Measurements from ENCODE around the gene METRNL.

Gene METRNL

DNA sequence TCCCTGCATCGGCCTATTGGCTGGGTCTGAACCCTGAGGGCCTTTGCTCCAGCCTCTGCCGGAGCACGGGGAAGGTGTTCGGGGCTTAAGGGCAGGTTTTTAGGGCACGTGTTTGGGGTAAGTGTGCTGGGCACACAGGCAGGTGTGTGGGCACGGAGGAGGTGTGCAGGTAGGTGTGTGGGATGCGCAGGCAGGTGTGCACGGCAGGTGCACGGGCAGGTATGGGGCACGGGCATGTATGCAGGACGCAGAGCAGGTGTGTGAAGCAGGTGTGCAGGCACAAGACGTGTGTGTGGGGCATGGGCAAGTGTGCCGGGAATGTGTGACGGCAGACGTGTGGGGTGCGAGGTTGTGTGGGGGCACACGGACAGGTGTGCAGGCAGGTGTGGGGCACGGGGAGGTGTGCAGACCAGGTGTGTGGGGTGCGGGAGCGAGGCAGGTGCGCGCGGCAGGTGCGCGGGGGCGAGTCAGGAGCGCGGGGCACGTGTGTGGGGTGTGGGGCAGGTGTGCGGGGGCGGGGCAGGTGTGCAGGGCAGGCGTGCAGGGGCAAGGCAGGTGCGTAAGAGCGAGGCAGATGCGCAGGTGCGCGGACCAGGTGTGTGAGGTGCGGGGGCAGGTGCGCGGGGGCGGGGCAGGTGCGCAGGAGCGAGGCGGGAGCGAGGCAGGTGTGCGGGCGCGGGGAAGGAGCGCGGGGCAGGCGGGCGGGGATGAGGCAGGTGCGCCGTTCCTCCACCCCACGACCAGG is 28.6 kb upstream of the METRNL start:
- H3K27me3 ChIP-seq (ENCODE audit: low read length) = no peaks in the 10 kb centered on the region
- H3K79me2 ChIP-seq (ENCODE audit: insufficient read depth, low read length) = no peaks in the 10 kb centered on the region
- H4K20me1 ChIP-seq (ENCODE audit: low read depth, low read length) = no peaks in the 10 kb centered on the region
- H2AFZ ChIP-seq (ENCODE audit: low read depth, low read length, severe bottlenecking) = peak overlapping the region; percentile 59
- H3K9ac ChIP-seq (ENCODE audit: low read length) = peak overlapping the region; percentile 66
- no peaks in the 10 kb centered on the region for H3K36me3 ChIP-seq (ENCODE audit: low read length)
- peak overlapping the region; percentile 71 for H3K4me2 ChIP-seq (ENCODE audit: low read depth, low read length, poor library complexity, severe bottlenecking)
- H3F3A ChIP-seq (ENCODE audit: insufficient read depth) = peaks cover 16% of the 10 kb centered on the region; the same call in 1 of the 2 replicates
- peak overlapping the region; percentile 71 for H3K27ac ChIP-seq (ENCODE audit: low read depth, low read length)
- no peaks in the 10 kb centered on the region for H3K9me2 ChIP-seq (replicated peaks; ENCODE audit: insufficient read depth, low read length)
- TF ChIP-seq EZH2phosphoT487 (conservative IDR thresholded peaks at IDR 0.05; ENCODE audit: low read length) = no peak
- TF ChIP-seq, protein P1, sequence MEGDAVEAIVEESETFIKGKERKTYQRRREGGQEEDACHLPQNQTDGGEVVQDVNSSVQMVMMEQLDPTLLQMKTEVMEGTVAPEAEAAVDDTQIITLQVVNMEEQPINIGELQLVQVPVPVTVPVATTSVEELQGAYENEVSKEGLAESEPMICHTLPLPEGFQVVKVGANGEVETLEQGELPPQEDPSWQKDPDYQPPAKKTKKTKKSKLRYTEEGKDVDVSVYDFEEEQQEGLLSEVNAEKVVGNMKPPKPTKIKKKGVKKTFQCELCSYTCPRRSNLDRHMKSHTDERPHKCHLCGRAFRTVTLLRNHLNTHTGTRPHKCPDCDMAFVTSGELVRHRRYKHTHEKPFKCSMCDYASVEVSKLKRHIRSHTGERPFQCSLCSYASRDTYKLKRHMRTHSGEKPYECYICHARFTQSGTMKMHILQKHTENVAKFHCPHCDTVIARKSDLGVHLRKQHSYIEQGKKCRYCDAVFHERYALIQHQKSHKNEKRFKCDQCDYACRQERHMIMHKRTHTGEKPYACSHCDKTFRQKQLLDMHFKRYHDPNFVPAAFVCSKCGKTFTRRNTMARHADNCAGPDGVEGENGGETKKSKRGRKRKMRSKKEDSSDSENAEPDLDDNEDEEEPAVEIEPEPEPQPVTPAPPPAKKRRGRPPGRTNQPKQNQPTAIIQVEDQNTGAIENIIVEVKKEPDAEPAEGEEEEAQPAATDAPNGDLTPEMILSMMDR (IDR thresholded peaks at IDR 0.05; ENCODE audit: insufficient read depth, low read length, poor library complexity, severe bottlenecking) = no peak
- no peaks in the 10 kb centered on the region for H3K9me3 ChIP-seq (ENCODE audit: insufficient read depth, low read length)
- peak overlapping the region; percentile 58 for H3K4me3 ChIP-seq (ENCODE audit: insufficient read depth, low read length, poor library complexity, severe bottlenecking)

DNA sequence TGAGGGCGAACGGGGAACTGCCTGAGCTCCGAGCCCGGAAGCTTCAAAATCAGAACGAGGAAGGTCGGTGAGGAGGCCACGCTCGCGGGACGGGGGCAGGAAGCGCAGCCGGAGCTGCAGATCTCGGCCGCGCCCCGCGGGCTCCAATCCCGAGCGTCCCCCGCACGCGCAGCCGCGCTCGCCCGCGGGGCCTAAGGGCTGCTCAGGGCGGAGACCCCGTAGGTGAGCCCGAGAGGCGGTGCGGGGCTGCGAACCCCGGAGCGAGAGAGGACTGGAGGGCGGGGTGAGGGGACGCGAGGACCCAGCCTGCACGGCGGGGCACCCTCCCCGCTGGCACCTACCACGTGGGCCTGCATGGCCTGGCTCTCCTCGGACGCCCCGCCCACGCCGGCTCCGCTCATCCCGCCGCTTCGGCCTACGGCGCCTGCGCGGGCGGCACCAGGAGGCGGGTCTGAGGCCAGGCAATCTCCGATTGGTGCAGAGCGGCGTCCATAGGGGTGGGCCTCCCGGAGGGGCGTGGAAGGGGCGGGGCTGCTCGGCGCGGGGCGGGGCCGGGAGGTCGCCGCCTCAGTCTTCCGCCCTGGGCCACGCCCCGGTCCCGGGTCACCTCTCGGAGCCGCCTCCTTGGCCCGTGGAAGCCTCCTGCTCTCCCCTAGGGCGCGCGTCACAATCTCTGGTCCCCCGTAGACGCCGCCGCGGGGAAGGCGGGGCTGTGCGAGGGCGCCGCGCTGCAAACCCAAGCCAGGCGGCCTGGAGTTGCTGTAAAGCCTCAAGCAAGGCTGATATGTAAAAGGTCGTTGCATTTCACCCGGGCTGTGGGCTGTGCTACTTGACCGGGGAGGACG is 27.8 kb upstream of the METRNL start:
- Histone ChIP-seq H4K20me1 (ENCODE audit: low read depth, low read length) (no peaks in the 10 kb centered on the region), H3F3A (ENCODE audit: insufficient read depth) (peaks cover 16% of the 10 kb centered on the region; the same call in 1 of the 2 replicates), H3K9me3 (ENCODE audit: insufficient read depth, low read length) (no peaks in the 10 kb centered on the region), H2AFZ (ENCODE audit: low read depth, low read length, severe bottlenecking) (peak overlapping the region; percentile 75), H3K79me2 (ENCODE audit: insufficient read depth, low read length) (no peaks in the 10 kb centered on the region), H3K4me2 (ENCODE audit: low read depth, low read length, poor library complexity, severe bottlenecking) (peak overlapping the region; percentile 71), H3K4me3 (ENCODE audit: insufficient read depth, low read length, poor library complexity, severe bottlenecking) (peak overlapping the region; percentile 58), H3K27ac (ENCODE audit: low read depth, low read length) (peak overlapping the region; percentile 71), H3K9ac (ENCODE audit: low read length) (peak overlapping the region; percentile 66), H3K9me2 (replicated peaks; ENCODE audit: insufficient read depth, low read length) (no peaks in the 10 kb centered on the region), H3K27me3 (ENCODE audit: low read length) (no peaks in the 10 kb centered on the region), H3K36me3 (ENCODE audit: low read length) (no peaks in the 10 kb centered on the region)
- TF ChIP-seq, protein P1 (IDR thresholded peaks at IDR 0.05; ENCODE audit: insufficient read depth, low read length, poor library complexity, severe bottlenecking) = no peak
- TF ChIP-seq EZH2phosphoT487 (conservative IDR thresholded peaks at IDR 0.05; ENCODE audit: low read length) = no peak

DNA sequence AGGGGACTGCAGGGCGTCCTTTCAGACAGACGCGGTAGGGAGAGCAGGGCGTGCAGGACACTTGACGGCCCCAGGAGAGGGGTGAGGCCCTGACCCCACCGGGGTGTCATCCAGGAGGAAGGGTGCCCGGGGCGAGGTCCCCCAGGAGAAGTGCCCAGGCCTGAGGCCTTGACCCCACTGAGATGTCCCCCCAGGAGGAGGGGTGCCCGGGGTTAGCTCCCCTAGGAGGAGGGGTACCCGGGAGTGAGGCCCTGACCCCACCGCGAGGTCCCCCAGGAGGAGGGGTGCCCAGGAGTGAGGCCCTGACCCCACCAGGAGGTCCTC is 27.2 kb upstream of the METRNL start:
- peak overlapping the region; percentile 75 for H2AFZ ChIP-seq (ENCODE audit: low read depth, low read length, severe bottlenecking)
- no peak for TF ChIP-seq EZH2phosphoT487 (conservative IDR thresholded peaks at IDR 0.05; ENCODE audit: low read length)
- TF ChIP-seq, protein P1 (IDR thresholded peaks at IDR 0.05; ENCODE audit: insufficient read depth, low read length, poor library complexity, severe bottlenecking) = no peak
- peak overlapping the region; percentile 54 for H3K9ac ChIP-seq (ENCODE audit: low read length)
- no peaks in the 10 kb centered on the region for H3K79me2 ChIP-seq (ENCODE audit: insufficient read depth, low read length)
- no peaks in the 10 kb centered on the region for H3K36me3 ChIP-seq (ENCODE audit: low read length)
- H4K20me1 ChIP-seq (ENCODE audit: low read depth, low read length) = no peaks in the 10 kb centered on the region
- H3K4me2 ChIP-seq (ENCODE audit: low read depth, low read length, poor library complexity, severe bottlenecking) = peak overlapping the region; percentile 59
- peak overlapping the region; percentile 43 for H3K4me3 ChIP-seq (ENCODE audit: insufficient read depth, low read length, poor library complexity, severe bottlenecking)
- H3F3A ChIP-seq (ENCODE audit: insufficient read depth) = peaks cover 16% of the 10 kb centered on the region; the same call in 1 of the 2 replicates
- no peaks in the 10 kb centered on the region for H3K9me2 ChIP-seq (replicated peaks; ENCODE audit: insufficient read depth, low read length)
- H3K27ac ChIP-seq (ENCODE audit: low read depth, low read length) = no peak overlapping the region; the same call in 1 of the 2 replicates
- H3K27me3 ChIP-seq (ENCODE audit: low read length) = no peaks in the 10 kb centered on the region
- no peaks in the 10 kb centered on the region for H3K9me3 ChIP-seq (ENCODE audit: insufficient read depth, low read length)

Measured in SU-DHL-6 (cell line).